Ectodermal cell (in vitro differentiated cells): ENCODE measurements around the gene BTF3.

Experiments used
- H3K27ac ChIP-seq: 2 replicates; pipeline ENCODE4 v1.7.0; 2013; ENCODE audit warnings: mild to moderate bottlenecking, low read depth, low read length; ENCODE audit not compliant: insufficient read depth, poor library complexity, severe bottlenecking
- H3K27me3 ChIP-seq: 2 replicates; pipeline ENCODE4 v1.7.0; 2013; ENCODE audit warnings: mild to moderate bottlenecking, low read length; ENCODE audit not compliant: insufficient read depth, control insufficient read depth, poor library complexity, severe bottlenecking
- H3K36me3 ChIP-seq: one replicate; pipeline ENCODE4 v1.7.0; 2013; ENCODE audit warnings: low read length; ENCODE audit not compliant: control insufficient read depth, insufficient read depth
- H3K4me1 ChIP-seq: one replicate; pipeline ENCODE4 v1.7.0; 2013; ENCODE audit warnings: low read length; ENCODE audit not compliant: control insufficient read depth, insufficient read depth
- H3K4me3 ChIP-seq: 2 replicates; pipeline ENCODE4 v1.7.0; 2013; ENCODE audit warnings: low read depth, low read length, control low read depth; ENCODE audit not compliant: insufficient read depth
- H3K9me3 ChIP-seq: 2 replicates; pipeline ENCODE4 v1.7.0; 2013; ENCODE audit warnings: mild to moderate bottlenecking, low read length, moderate library complexity; ENCODE audit not compliant: control insufficient read depth
- WGBS, 2 experiments: methylation state at CpG; one replicate each; pipeline ENCODE4 v1.1.7; 2013; ENCODE audit warnings: missing lambda C conversion rate in 2 of 2; 5-methylcytosine and 5-hydroxymethylcytosine counted together

The BTF3 gene

DNA sequence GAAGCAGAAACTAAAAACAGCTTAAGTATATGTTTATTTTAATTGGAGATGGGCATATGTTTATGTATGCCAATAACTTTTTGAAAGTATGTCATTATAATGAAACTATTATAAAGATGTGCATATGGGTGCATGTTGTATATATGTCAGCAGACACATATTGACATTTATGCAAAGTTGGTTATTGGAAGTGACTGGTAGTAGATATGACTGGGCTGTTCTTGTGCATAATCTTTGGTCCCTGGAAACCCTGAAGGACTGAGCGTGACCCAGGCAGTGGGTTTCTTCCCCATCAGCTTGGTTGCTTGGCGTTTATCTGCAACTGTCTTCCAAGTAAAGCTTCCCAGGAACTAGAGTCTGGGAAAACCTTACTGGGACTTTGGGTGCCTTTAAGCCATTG lies 41.5 kb downstream of the BTF3 start:
- Histone ChIP-seq H3K27me3 (no peaks in the 10 kb centered on the region), H3K4me1 (no peaks in the 10 kb centered on the region), H3K27ac (no peak overlapping the region), H3K9me3 (no peaks in the 10 kb centered on the region), H3K36me3 (no peaks in the 10 kb centered on the region), H3K4me3 (no peak overlapping the region)
- WGBS, 2 experiments: 89 to 90% methylated on average over 2 of the region's 2 CpGs

DNA sequence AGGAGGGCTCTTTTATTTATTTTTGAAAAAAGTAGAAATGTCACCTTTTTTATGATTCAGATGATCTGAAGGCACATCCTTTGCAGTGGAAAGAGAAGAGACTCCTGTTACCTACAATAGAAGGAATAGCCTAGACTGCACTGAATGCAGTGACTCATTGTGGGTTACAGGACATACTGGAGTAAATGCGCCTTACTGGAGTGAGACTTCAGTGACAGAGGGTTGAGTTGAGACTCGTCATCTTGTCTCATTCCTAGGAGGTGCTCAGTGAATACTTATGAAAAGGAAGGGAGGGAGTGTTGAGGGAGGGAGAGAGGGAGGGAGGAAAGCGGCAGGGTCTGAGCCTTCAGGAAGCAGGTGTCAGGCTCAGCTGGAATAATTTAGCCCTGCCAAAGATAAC lies 42.0 kb downstream of the BTF3 start:
- Histone ChIP-seq H3K27me3 (no peaks in the 10 kb centered on the region), H3K9me3 (no peaks in the 10 kb centered on the region)
- whole genome bisulfite sequencing, 2 experiments: 73 to 78% methylated on average over 3 of the region's 3 CpGs

DNA sequence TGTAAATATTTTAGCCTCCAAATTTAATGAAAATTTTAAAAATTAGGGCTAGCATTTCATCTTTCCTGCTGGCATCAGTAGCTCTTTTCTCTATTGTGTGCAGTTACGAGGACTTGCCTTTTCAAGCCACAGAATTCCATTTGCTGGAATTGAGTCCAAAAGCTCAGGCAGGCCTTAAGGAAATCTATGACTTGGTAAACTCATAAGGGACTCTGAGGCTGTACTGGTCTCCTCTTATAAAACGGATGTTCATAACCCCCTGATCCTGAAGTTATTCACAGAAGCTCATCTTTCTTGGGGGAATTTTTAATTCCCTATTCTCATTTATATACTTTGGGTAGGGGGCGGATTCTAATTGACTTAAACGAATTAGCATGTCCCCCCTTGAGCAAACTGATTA lies 43.8 kb downstream of the BTF3 start:
- no peaks in the 10 kb centered on the region for H3K9me3 ChIP-seq
- 86 to 89% methylated on average over 3 to 4 of the region's 4 CpGs for WGBS, 2 experiments
- no peaks in the 10 kb centered on the region for H3K36me3 ChIP-seq
- H3K27me3 ChIP-seq: no peaks in the 10 kb centered on the region
- no peak overlapping the region for H3K4me3 ChIP-seq
- H3K4me1 ChIP-seq: no peaks in the 10 kb centered on the region
- H3K27ac ChIP-seq: no peak overlapping the region

More for the DNA sequence above, 42.0 kb downstream of the BTF3 start:
- Histone ChIP-seq H3K36me3 (no peaks in the 10 kb centered on the region), H3K27ac (no peak overlapping the region), H3K4me1 (no peaks in the 10 kb centered on the region), H3K4me3 (no peak overlapping the region)

DNA sequence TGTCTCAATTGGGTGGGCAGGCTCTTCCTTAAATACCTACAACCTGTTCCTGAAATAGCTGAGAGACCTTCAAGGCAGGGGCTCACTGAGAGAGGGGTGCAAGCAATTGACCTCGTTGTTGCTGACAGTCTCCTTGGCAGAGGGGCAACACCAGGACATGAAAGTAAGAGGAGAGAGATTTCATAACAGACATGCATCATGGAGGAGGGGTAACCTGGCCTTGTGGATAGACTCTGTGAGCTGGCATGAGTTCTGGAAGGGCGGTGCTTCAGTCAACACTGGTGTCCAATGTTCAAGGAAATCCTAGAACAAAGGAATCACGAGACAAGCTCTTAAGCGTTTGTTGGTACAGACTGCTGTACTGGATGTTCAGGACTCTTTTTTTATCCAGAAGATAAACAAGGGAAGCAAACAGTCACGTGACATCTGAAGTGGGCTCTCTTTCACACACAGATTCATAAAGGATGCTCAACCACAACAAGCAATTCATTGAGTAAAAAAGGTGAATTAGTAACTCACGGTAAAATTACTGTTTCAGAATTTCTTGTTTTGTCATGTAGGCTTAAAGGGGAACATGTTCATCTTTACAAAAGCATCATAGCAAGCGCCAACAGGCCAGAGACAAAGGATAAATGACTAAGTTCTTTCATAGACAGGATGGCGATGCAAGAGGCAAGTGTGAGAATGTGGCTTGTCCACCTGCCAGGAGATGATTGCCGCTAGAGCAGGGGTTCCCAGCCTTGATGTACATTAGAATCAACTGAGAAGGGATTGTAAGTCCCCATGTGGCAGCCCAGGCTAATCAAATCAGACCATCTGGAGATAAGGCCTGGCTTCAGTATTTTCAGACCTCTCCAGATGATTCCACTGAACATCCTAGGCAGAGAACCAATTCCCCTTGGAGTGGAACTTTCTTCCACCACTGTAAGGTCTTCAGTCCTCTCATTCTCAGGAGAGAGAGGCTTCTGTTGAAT lies 46.5 kb downstream of the BTF3 start:
- Histone ChIP-seq H3K4me1 (no peaks in the 10 kb centered on the region), H3K27ac (no peak overlapping the region), H3K36me3 (no peaks in the 10 kb centered on the region), H3K9me3 (no peaks in the 10 kb centered on the region), H3K27me3 (no peaks in the 10 kb centered on the region), H3K4me3 (no peak overlapping the region)
- 93 to 94% methylated on average over 9 of the region's 9 CpGs for whole genome bisulfite sequencing, 2 experiments

DNA sequence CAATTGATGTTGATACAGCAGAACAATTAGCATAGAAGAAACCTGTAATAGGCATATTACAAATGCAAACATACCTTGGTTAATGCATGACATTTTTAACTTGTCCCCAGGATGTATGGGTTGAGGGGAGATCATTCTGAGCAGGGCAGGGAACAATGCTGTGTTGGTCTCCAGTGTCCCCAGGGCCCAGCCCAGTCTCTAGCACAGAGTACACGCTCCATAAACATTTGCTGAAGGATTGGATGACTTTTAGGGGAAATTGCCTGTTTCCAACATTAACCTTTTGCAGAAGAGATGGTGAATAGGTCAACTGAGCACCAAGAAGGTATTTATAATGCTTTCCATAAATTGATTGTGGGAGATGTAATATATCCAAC lies 47.1 kb downstream of the BTF3 start:
- Histone ChIP-seq H3K4me1 (no peaks in the 10 kb centered on the region), H3K36me3 (no peaks in the 10 kb centered on the region), H3K27ac (no peak overlapping the region), H3K27me3 (no peaks in the 10 kb centered on the region), H3K9me3 (no peaks in the 10 kb centered on the region), H3K4me3 (no peak overlapping the region)
- WGBS, 2 experiments: 93 to 95% methylated on average over 1 of the region's 1 CpG

DNA sequence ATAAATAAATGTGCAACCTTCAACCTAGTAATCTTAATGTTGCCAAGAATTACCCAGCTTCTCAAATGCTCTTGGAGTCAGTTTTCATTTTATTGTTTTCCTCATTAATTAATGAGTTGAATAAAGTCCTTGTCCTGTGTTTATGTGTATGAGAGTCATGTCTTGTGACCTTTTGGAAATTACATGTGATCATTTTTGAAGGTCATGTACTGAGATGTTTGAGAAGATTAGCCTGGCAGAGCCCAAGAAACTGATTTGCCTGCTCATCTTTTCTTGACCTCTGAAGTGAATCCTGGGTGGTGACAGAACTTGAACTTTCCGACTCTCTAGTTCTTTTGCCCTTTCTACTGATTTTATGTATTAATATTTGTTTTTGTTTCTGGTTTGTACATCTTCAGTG lies 51.8 kb downstream of the BTF3 start:
- 82 to 100% methylated on average over 1 of the region's 1 CpG for WGBS, 2 experiments

DNA sequence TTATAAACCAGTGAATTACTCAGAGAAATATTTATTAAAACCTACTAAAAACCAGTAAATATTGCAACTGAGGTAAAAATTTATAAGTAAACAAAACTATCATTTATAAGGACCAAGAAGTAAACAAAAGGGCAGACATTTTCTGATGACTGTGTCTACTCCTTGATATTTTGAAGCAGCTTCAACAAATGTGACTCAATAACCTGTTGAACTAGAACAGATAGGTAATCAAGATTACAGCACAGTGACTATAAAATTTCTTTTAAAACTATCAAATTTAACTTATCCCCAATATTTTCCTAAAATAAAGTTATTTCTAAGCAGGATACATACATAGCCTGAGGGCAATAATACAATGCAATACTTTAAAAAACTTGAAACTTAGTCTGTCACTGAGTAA lies 54.4 kb downstream of the BTF3 start:
- Histone ChIP-seq H3K9me3 (no peaks in the 10 kb centered on the region), H3K4me3 (no peak overlapping the region), H3K27ac (no peak overlapping the region), H3K27me3 (no peaks in the 10 kb centered on the region), H3K36me3 (peaks cover 14% of the 10 kb centered on the region), H3K4me1 (no peaks in the 10 kb centered on the region)

More for the DNA sequence above, 51.8 kb downstream of the BTF3 start:
- no peak overlapping the region for H3K4me3 ChIP-seq
- no peaks in the 10 kb centered on the region for H3K27me3 ChIP-seq
- no peaks in the 10 kb centered on the region for H3K9me3 ChIP-seq
- peaks cover 12% of the 10 kb centered on the region for H3K36me3 ChIP-seq
- no peaks in the 10 kb centered on the region for H3K4me1 ChIP-seq
- no peak overlapping the region for H3K27ac ChIP-seq
